SK-N-SH treated with all-trans-retinoic acid at 6 μM for 48 hours (cell line): ENCODE results near the gene ZNF648.

ENCODE experiments used
- CSDC2 ChIP-seq: fragments of 250-450 bp; sonication (Bioruptor Pico); IDR thresholded peaks from 2 replicates; pipeline ENCODE4 v1.5.0; 2020; ENCODE audit warnings: mild to moderate bottlenecking, moderate library complexity
- GLIS3 ChIP-seq: fragments of 250-450 bp; sonication (Bioruptor Pico); IDR thresholded peaks from 2 replicates; pipeline ENCODE4 v1.5.0; 2020; ENCODE audit warnings: mild to moderate bottlenecking, moderate library complexity
- RARB ChIP-seq: fragments of 250-450 bp; sonication (Bioruptor Pico); IDR thresholded peaks from 2 replicates; pipeline ENCODE4 v1.8.0; 2021; ENCODE audit warnings: mild to moderate bottlenecking, moderate library complexity

GRCh38 chr1:182110635-182111034, 49.1 kb upstream of the ZNF648 start:
- no peak for TF ChIP-seq CSDC2 (CRISPR knock-in tag)
- no peak for TF ChIP-seq RARB (CRISPR knock-in tag)
- TF ChIP-seq GLIS3 (CRISPR knock-in tag): no peak
